Measurements from ENCODE around the gene AKAP14.
"Not testable (repeated sequence)": the region's sequence is repeated elsewhere in the genome, so short reads cannot be mapped to it uniquely, and the experiment has no call there.

The AKAP14 gene

GRCh38 chrX:119899125-119899524, 3.4 kb downstream of the AKAP14 start:
- no peak for DNase-seq (ENCODE audit: low read depth in 2 of 2)
- H3K4me3 ChIP-seq (replicated peaks in 1 of 2; ENCODE audit: low read depth in 2 of 2, low read length in 2 of 2) = no peak overlapping the region
- TF ChIP-seq, protein P1, sequence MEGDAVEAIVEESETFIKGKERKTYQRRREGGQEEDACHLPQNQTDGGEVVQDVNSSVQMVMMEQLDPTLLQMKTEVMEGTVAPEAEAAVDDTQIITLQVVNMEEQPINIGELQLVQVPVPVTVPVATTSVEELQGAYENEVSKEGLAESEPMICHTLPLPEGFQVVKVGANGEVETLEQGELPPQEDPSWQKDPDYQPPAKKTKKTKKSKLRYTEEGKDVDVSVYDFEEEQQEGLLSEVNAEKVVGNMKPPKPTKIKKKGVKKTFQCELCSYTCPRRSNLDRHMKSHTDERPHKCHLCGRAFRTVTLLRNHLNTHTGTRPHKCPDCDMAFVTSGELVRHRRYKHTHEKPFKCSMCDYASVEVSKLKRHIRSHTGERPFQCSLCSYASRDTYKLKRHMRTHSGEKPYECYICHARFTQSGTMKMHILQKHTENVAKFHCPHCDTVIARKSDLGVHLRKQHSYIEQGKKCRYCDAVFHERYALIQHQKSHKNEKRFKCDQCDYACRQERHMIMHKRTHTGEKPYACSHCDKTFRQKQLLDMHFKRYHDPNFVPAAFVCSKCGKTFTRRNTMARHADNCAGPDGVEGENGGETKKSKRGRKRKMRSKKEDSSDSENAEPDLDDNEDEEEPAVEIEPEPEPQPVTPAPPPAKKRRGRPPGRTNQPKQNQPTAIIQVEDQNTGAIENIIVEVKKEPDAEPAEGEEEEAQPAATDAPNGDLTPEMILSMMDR (IDR thresholded peaks at IDR 0.05; ENCODE audit: low read depth, low read length) = no peak

- TF ChIP-seq, protein P1 (IDR thresholded peaks at IDR 0.05; ENCODE audit: low read depth, low read length) = no peak
- no peak for DNase-seq (ENCODE audit: low read depth in 2 of 2)
- no peak overlapping the region for H3K4me3 ChIP-seq (replicated peaks in 1 of 2; ENCODE audit: low read depth in 2 of 2, low read length in 2 of 2)
Observed at GRCh38 chrX:119900976-119901375, 5.3 kb downstream of the AKAP14 start.

GRCh38 chrX:119916310-119916709, 20.6 kb downstream of the AKAP14 start:
- TF ChIP-seq, protein P1 (IDR thresholded peaks at IDR 0.05; ENCODE audit: low read depth, low read length) = no peak
- no peak overlapping the region for H3K4me3 ChIP-seq (replicated peaks in 1 of 2; ENCODE audit: low read depth in 2 of 2, low read length in 2 of 2)
- no peak for DNase-seq (ENCODE audit: low read depth in 2 of 2)

- TF ChIP-seq, protein P1 (IDR thresholded peaks at IDR 0.05; ENCODE audit: low read depth, low read length) = no peak
Observed at GRCh38 chrX:119917877-119918276, 22.2 kb downstream of the AKAP14 start.

GRCh38 chrX:119919835-119920585, 24.3 kb downstream of the AKAP14 start:
- TF ChIP-seq, protein P1 (IDR thresholded peaks at IDR 0.05; ENCODE audit: low read depth, low read length) = no peak
- no peak overlapping the region for H3K4me3 ChIP-seq (replicated peaks in 1 of 2; ENCODE audit: low read depth in 2 of 2, low read length in 2 of 2)
- DNase-seq (ENCODE audit: low read depth in 2 of 2) = no peak

More at GRCh38 chrX:119917877-119918276, 22.2 kb downstream of the AKAP14 start:
- H3K4me3 ChIP-seq (replicated peaks in 1 of 2; ENCODE audit: low read depth in 2 of 2, low read length in 2 of 2) = no peak overlapping the region
- no peak for DNase-seq (ENCODE audit: low read depth in 2 of 2)

GRCh38 chrX:119922391-119922790, 26.7 kb downstream of the AKAP14 start:
- not testable (repeated sequence) for H3K4me3 ChIP-seq (replicated peaks in 1 of 2; ENCODE audit: low read depth in 2 of 2, low read length in 2 of 2); DNase-seq (ENCODE audit: low read depth in 2 of 2)

DNA sequence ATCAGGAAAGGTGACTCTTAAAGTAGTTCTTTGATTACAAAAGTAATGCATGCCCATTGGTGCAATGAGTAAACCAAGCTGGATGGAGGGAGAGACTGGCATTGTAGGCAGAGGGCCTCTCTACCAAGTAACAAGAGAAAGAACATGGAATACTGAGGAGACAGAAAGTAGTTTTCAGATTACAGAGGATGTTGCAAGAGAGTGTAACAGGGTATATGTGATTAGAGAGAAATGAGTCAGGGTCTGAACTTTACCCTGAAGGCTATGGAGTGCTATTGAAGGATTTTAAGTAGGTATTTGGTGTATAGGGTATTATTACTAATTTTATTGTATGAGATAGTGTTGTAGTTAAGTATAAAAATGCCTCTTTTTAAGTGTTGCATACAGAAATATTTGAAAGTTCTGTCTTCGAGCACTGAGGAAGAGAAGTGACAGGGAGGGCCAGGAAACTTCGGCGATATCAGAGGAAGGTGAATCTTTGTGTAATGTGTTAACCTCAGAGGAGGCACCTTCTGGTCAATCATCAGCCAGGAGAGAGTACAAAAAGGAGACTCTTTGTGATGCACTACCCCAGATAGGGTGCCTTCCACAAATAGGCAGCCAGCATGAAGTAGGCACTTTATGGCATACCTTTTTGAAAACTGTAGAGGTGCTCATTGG, 39.7 kb downstream of the AKAP14 start:
- no peak overlapping the region for H3K4me3 ChIP-seq (replicated peaks in 1 of 2; ENCODE audit: low read depth in 2 of 2, low read length in 2 of 2)
- TF ChIP-seq, protein P1 (IDR thresholded peaks at IDR 0.05; ENCODE audit: low read depth, low read length) = no peak
- no peak for DNase-seq (ENCODE audit: low read depth in 2 of 2)

Measured in cardiac fibroblast (primary cell).